H9 (cell line): ENCODE results near the gene GRID2IP. TPM values are rescaled to one million over a fixed set of nuclear protein-coding genes. Genes with fewer than 3 reads are reported as not detected.

ENCODE experiments used
- DNase-seq: peaks from one replicate; pipeline ENCODE4 v3.0.0-alpha.2; 2017
- H2AFZ ChIP-seq: one replicate; pipeline ENCODE4 v1.6.1; 2013; ENCODE audit warnings: mild to moderate bottlenecking, low read length, control low read depth, moderate library complexity
- H2AK5ac ChIP-seq: 2 replicates; pipeline ENCODE4 v1.6.1; 2013; ENCODE audit warnings: low read length, control low read depth, mixed read lengths; ENCODE audit not compliant: insufficient read length
- H2BK120ac ChIP-seq: one replicate; pipeline ENCODE4 v1.6.1; 2013; ENCODE audit warnings: low read depth, mild to moderate bottlenecking, low read length, control low read depth, inconsistent platforms; ENCODE audit not compliant: poor library complexity, severe bottlenecking
- H2BK12ac ChIP-seq: 2 replicates; pipeline ENCODE4 v1.6.1; 2013; ENCODE audit warnings: low read length, control low read depth, mixed read lengths, low read depth; ENCODE audit not compliant: insufficient read length
- H2BK15ac ChIP-seq: 2 replicates; pipeline ENCODE4 v1.6.1; 2013; ENCODE audit warnings: low read depth, low read length, control low read depth
- H2BK20ac ChIP-seq: one replicate; pipeline ENCODE4 v1.6.1; 2013; ENCODE audit warnings: low read depth, mild to moderate bottlenecking, low read length, control low read depth, inconsistent platforms; ENCODE audit not compliant: poor library complexity, severe bottlenecking
- H2BK5ac ChIP-seq: 2 replicates; pipeline ENCODE4 v1.6.1; 2013; ENCODE audit warnings: low read length, control low read depth, mixed read lengths; ENCODE audit not compliant: insufficient read length
- H3K14ac ChIP-seq: 2 replicates; pipeline ENCODE4 v1.6.1; 2013; ENCODE audit warnings: low read length, control low read depth; ENCODE audit not compliant: insufficient read depth
- H3K18ac ChIP-seq: 2 replicates; pipeline ENCODE4 v1.6.1; 2013; ENCODE audit warnings: low read depth, mild to moderate bottlenecking, mixed read lengths, low read length, control low read depth; ENCODE audit not compliant: insufficient read length
- H3K23ac ChIP-seq: 2 replicates; pipeline ENCODE4 v1.6.1; 2013; ENCODE audit warnings: low read length, control low read depth, mixed read lengths, low read depth; ENCODE audit not compliant: insufficient read length
- H3K23me2 ChIP-seq: 2 replicates; pipeline ENCODE4 v1.6.1; 2013; ENCODE audit warnings: low read depth, mild to moderate bottlenecking, mixed read lengths, low read length, control low read depth; ENCODE audit not compliant: insufficient read length, poor library complexity, severe bottlenecking
- H3K27ac ChIP-seq: 2 replicates; pipeline ENCODE4 v1.5.1; 2013; ENCODE audit warnings: low read length, control low read depth, mixed read lengths, low read depth; ENCODE audit not compliant: insufficient read length
- H3K27me3 ChIP-seq: 2 replicates; pipeline ENCODE4 v1.6.1; 2013; ENCODE audit warnings: low read length, control low read depth, inconsistent platforms; ENCODE audit not compliant: insufficient read depth
- H3K4ac ChIP-seq: 2 replicates; pipeline ENCODE4 v1.6.1; 2013; ENCODE audit warnings: low read depth, mild to moderate bottlenecking, control low read depth, inconsistent platforms, low read length, moderate library complexity
- H3K4me1 ChIP-seq: 2 replicates; pipeline ENCODE4 v1.6.1; 2013; ENCODE audit warnings: low read length, control low read depth, inconsistent platforms; ENCODE audit not compliant: insufficient read depth
- H3K4me2 ChIP-seq: 2 replicates; pipeline ENCODE4 v1.6.1; 2013; ENCODE audit warnings: low read length, control low read depth, mixed read lengths; ENCODE audit not compliant: insufficient read length, insufficient read depth
- H3K56ac ChIP-seq: 2 replicates; pipeline ENCODE4 v1.6.1; 2013; ENCODE audit warnings: low read depth, mild to moderate bottlenecking, mixed read lengths, low read length, control low read depth; ENCODE audit not compliant: insufficient read length
- H3K79me1 ChIP-seq: 2 replicates; pipeline ENCODE4 v1.6.1; 2013; ENCODE audit warnings: low read depth, mild to moderate bottlenecking, moderate library complexity, low read length, control low read depth, inconsistent platforms; ENCODE audit not compliant: insufficient read depth, poor library complexity, severe bottlenecking
- H3K79me2 ChIP-seq: 2 replicates; pipeline ENCODE4 v1.6.1; 2013; ENCODE audit warnings: low read length, control low read depth, inconsistent platforms; ENCODE audit not compliant: insufficient read depth
- H3K9ac ChIP-seq: 2 replicates; pipeline ENCODE4 v1.6.1; 2013; ENCODE audit warnings: low read length, control low read depth, mixed read lengths; ENCODE audit not compliant: insufficient read length; ENCODE audit errors: extremely low read depth
- H3K9me3 ChIP-seq: one replicate; pipeline ENCODE4 v1.6.1; 2013; ENCODE audit warnings: low read depth, low read length, inconsistent platforms; ENCODE audit not compliant: control insufficient read depth
- H3T11ph ChIP-seq: one replicate; pipeline ENCODE4 v1.6.1; 2013; ENCODE audit warnings: mild to moderate bottlenecking, low read length, control low read depth, inconsistent platforms
- H4K20me1 ChIP-seq: one replicate; pipeline ENCODE4 v1.6.1; 2013; ENCODE audit not compliant: control insufficient read depth, insufficient read length, insufficient read depth
- H4K5ac ChIP-seq: 2 replicates; pipeline ENCODE4 v1.6.1; 2013; ENCODE audit warnings: low read depth, mild to moderate bottlenecking, mixed read lengths, low read length, control low read depth; ENCODE audit not compliant: insufficient read length
- H4K8ac ChIP-seq: replicated peaks from 2 replicates; pipeline ENCODE4 v1.6.1; 2013; ENCODE audit warnings: low read length, control low read depth, mixed read lengths, low read depth; ENCODE audit not compliant: insufficient read length
- H4K91ac ChIP-seq: 2 replicates; pipeline ENCODE4 v1.6.1; 2013; ENCODE audit warnings: low read depth, mild to moderate bottlenecking, moderate library complexity, mixed read lengths, low read length, control low read depth; ENCODE audit not compliant: insufficient read length
- H3K27ac Mint-ChIP-seq, 3 experiments: 2 replicates in 2 of 3; 3 replicates in 1 of 3; pipeline ENCODE4 v1.8.0; 2020 to 2021; ENCODE audit warnings: mixed read lengths in 3 of 3, mild to moderate bottlenecking in 1 of 3, moderate library complexity in 1 of 3
- H3K27me3 Mint-ChIP-seq: 2 replicates; pipeline ENCODE4 v1.8.0; 2021; ENCODE audit warnings: low read depth, mild to moderate bottlenecking, moderate library complexity, mixed read lengths
- H3K36me3 Mint-ChIP-seq, 3 experiments: 2 replicates in 2 of 3; 3 replicates in 1 of 3; pipeline ENCODE4 v1.8.0; 2020 to 2021; ENCODE audit warnings: low read depth in 3 of 3, mixed read lengths in 3 of 3; ENCODE audit not compliant: insufficient read depth in 1 of 3
- H3K4me1 Mint-ChIP-seq, 2 experiments: 2 replicates each; pipeline ENCODE4 v1.8.0; 2020; ENCODE audit warnings: mixed read lengths in 2 of 2
- H3K4me3 Mint-ChIP-seq, 2 experiments: 2 replicates in 1 of 2; 3 replicates in 1 of 2; pipeline ENCODE4 v1.8.0; 2020 to 2021; ENCODE audit warnings: mild to moderate bottlenecking in 2 of 2, mixed read lengths in 2 of 2, moderate library complexity in 1 of 2
- H3K9me3 Mint-ChIP-seq, 2 experiments: 2 replicates in 1 of 2; 3 replicates in 1 of 2; pipeline ENCODE4 v1.8.0; 2020; ENCODE audit warnings: mild to moderate bottlenecking in 2 of 2, mixed read lengths in 2 of 2, moderate library complexity in 1 of 2
- CTCF ChIP-seq: fragments of 200-600 bp; sonication (generic); conservative IDR thresholded peaks from 3 replicates; pipeline ENCODE4 v1.8.0; 2021; ENCODE audit warnings: antibody characterized with exemption, mild to moderate bottlenecking
- WGBS: extraction: QIAGEN DNeasy Blood & Tissue Kit; methylation state at CpG from one replicate; pipeline ENCODE4 v1.1.7; 2013; ENCODE audit warnings: missing lambda C conversion rate, low lambda C conversion rate, mixed read lengths; ENCODE audit not compliant: insufficient read length; ENCODE audit errors: extremely low coverage; 5-methylcytosine and 5-hydroxymethylcytosine counted together
- total RNA-seq: library from RNA; stranded (reverse); gene quantifications from 2 replicates; pipeline ENCODE4 v1.2.1, GENCODE V29; 2021

Gene GRID2IP
- total RNA-seq, 1 experiment from 2014 or later, result 1.7 TPM

GRCh38 chr7:6508539-6508938, 42.7 kb downstream of the GRID2IP start:
- Histone ChIP-seq H3K4me2 (no peak overlapping the region), H3K4ac (no peak overlapping the region), H3K27me3 (no peaks in the 10 kb centered on the region), H3K79me1 (no peaks in the 10 kb centered on the region), H2BK15ac (no peak overlapping the region), H3K9ac (no peak overlapping the region), H2AK5ac (no peak overlapping the region), H2BK20ac (no peak overlapping the region), H2AFZ (no peak overlapping the region), H4K5ac (no peak overlapping the region), H2BK5ac (no peak overlapping the region), H4K91ac (no peak overlapping the region), H3K27ac (no peak overlapping the region), H3K9me3 (no peaks in the 10 kb centered on the region), H3K56ac (no peak overlapping the region), H2BK120ac (no peak overlapping the region), H3K4me1 (no peaks in the 10 kb centered on the region), H3K18ac (no peak overlapping the region), H3K14ac (no peak overlapping the region), H4K8ac (no peak overlapping the region), H3K79me2 (no peaks in the 10 kb centered on the region), H4K20me1 (no peaks in the 10 kb centered on the region), H3K23ac (no peak overlapping the region), H3K23me2 (peaks cover 6% of the 10 kb centered on the region), H2BK12ac (no peak overlapping the region), H3T11ph (no peak overlapping the region)
- TF ChIP-seq CTCF, result no peak
- H3K4me1 Mint-ChIP-seq, result peaks cover 4% of the 10 kb centered on the region in 2 experiments; a peak in 3 of 4 replicates
- H3K36me3 Mint-ChIP-seq, result peaks cover 0 to 4% (median 3%) of the 10 kb centered on the region in 3 experiments; a peak in 3 of 7 replicates
- no peak overlapping the region for H3K4me3 Mint-ChIP-seq
- no peak for DNase-seq
- WGBS, result no CpG with 5 or more reads among the region's 6 CpGs
- H3K9me3 Mint-ChIP-seq, result peaks cover 0 to 3% of the 10 kb centered on the region in 2 experiments; a peak in 2 of 5 replicates
- H3K27me3 Mint-ChIP-seq, result peaks cover 4% of the 10 kb centered on the region; the same call in 1 of the 2 replicates
- H3K27ac Mint-ChIP-seq, result no peak overlapping the region; a peak in 1 of 7 replicates
